Endothelial cell of umbilical vein (primary cell): ENCODE data around the gene DPH2. TPM values are rescaled to one million over a fixed set of nuclear protein-coding genes. Genes with fewer than 3 reads are reported as not detected.

ENCODE experiments used
- BruUV-seq: library from RNA; stranded (reverse); fragments of 400-500 nt; replicated peaks from 2 replicates; lab custom pipeline; 2021; lab: Mats Ljungman, UMichigan
- CTCF ChIA-PET: fragments of 300-600, 350-600 bp; sonication (Branson Sonifier 250); formaldehyde crosslinking; loops from one replicate; lab custom pipeline; 2021; ENCODE audit warnings: antibody characterized with exemption, inconsistent platforms; lab: Charles Lee
- POLR2A ChIA-PET: fragments of 300-600, 350-600 bp; sonication (Branson Sonifier 250); formaldehyde crosslinking; loops from one replicate; lab custom pipeline; 2021; ENCODE audit warnings: antibody characterized with exemption, inconsistent platforms; lab: Charles Lee
- DNase-seq: peaks from one replicate; pipeline ENCODE4 v3.0.0-alpha.2; 2011; ENCODE audit warnings: low read depth, low spot score
- FAIRE-seq: peaks from 2 replicates; lab custom pipeline; 2011; peaks lifted over from hg19 to GRCh38; lab: Jason Lieb, UNC
- H2AFZ ChIP-seq: 2 replicates; pipeline ENCODE4 v1.6.0; 2012; ENCODE audit warnings: low read depth, low read length, control low read depth, inconsistent platforms
- H3K27ac ChIP-seq: 2 replicates; pipeline ENCODE4 v1.5.1; 2011; ENCODE audit warnings: low read depth, mild to moderate bottlenecking, control low read depth, low read length, moderate library complexity; ENCODE audit not compliant: insufficient read depth
- H3K27me3 ChIP-seq, 2 experiments: 2 replicates each; pipeline versions ENCODE4 v1.6.0 to v1.6.1; 2011; ENCODE audit warnings: low read length in 2 of 2, mixed read lengths in 1 of 2; ENCODE audit not compliant: control insufficient read depth in 2 of 2, insufficient read depth in 2 of 2
- H3K36me3 ChIP-seq, 2 experiments: 2 replicates in 1 of 2; 3 replicates in 1 of 2; pipeline ENCODE4 v1.5.1; 2011; ENCODE audit warnings: low read length in 2 of 2, mild to moderate bottlenecking in 1 of 2, moderate library complexity in 1 of 2; ENCODE audit not compliant: control insufficient read depth in 2 of 2, insufficient read depth in 2 of 2; ENCODE audit errors: extremely low read depth in 1 of 2
- H3K4me1 ChIP-seq: 3 replicates; pipeline ENCODE4 v1.5.1; 2011; ENCODE audit warnings: mild to moderate bottlenecking, low read length; ENCODE audit not compliant: control insufficient read depth, insufficient read depth; ENCODE audit errors: extremely low read depth
- H3K4me2 ChIP-seq: 2 replicates; pipeline ENCODE4 v1.6.1; 2011; ENCODE audit warnings: low read length, control low read depth, mixed read lengths; ENCODE audit not compliant: insufficient read depth
- H3K4me3 ChIP-seq, 3 experiments: fragments of 200-600 bp in 1 of 3; sonication (generic), shearing (Covaris generic) in 1 of 3; replicated peaks in 1 of 3; 2 replicates each; pipeline ENCODE4 v1.5.1; 2011 to 2016; ENCODE audit warnings: control low read depth in 3 of 3, low read length in 3 of 3, mild to moderate bottlenecking in 2 of 3, inconsistent platforms in 1 of 3, low read depth in 1 of 3, moderate library complexity in 1 of 3; ENCODE audit not compliant: insufficient read depth in 1 of 3
- H3K79me2 ChIP-seq: 2 replicates; pipeline ENCODE4 v1.6.0; 2012; ENCODE audit warnings: low read length, inconsistent platforms; ENCODE audit not compliant: control insufficient read depth, insufficient read depth
- H3K9ac ChIP-seq: replicated peaks from 2 replicates; pipeline ENCODE3; 2011; ENCODE audit warnings: low read length, control low read depth; ENCODE audit not compliant: insufficient read depth; ENCODE audit errors: extremely low read depth
- H3K9me1 ChIP-seq: replicated peaks from 3 replicates; pipeline ENCODE4 v1.6.0; 2011; ENCODE audit warnings: mild to moderate bottlenecking, low read length; ENCODE audit not compliant: control insufficient read depth, insufficient read depth; ENCODE audit errors: extremely low read depth
- H3K9me3 ChIP-seq: replicated peaks from 2 replicates; pipeline ENCODE4 v1.5.1; 2012; ENCODE audit warnings: low read length, inconsistent platforms; ENCODE audit not compliant: control insufficient read depth, insufficient read depth
- H4K20me1 ChIP-seq: replicated peaks from 2 replicates; pipeline ENCODE3; 2011; ENCODE audit warnings: mild to moderate bottlenecking, low read length; ENCODE audit not compliant: control insufficient read depth, insufficient read depth; ENCODE audit errors: extremely low read depth
- EZH2 ChIP-seq: IDR thresholded peaks from 2 replicates; pipeline ENCODE4 v1.6.1; 2012; ENCODE audit warnings: borderline replicate concordance, low read depth, mild to moderate bottlenecking, moderate library complexity, low read length, inconsistent platforms; ENCODE audit not compliant: severe bottlenecking
- FOS ChIP-seq: IDR thresholded peaks from 2 replicates; pipeline ENCODE4 v1.6.1; 2011; ENCODE audit warnings: mild to moderate bottlenecking, low read length, moderate library complexity, borderline replicate concordance; ENCODE audit not compliant: insufficient read depth
- GATA2 ChIP-seq: IDR thresholded peaks from 2 replicates; pipeline ENCODE4 v1.7.0; 2011; ENCODE audit warnings: low read depth, mild to moderate bottlenecking, moderate library complexity, mixed read lengths, low read length; ENCODE audit not compliant: insufficient read length, insufficient read depth
- JUN ChIP-seq: IDR thresholded peaks from 2 replicates; pipeline ENCODE4 v1.6.1; 2011; ENCODE audit warnings: borderline replicate concordance, low read depth; ENCODE audit not compliant: insufficient read length, insufficient read depth
- MYC ChIP-seq: IDR thresholded peaks from one replicate; pipeline ENCODE4 v1.6.1; 2011; ENCODE audit warnings: mild to moderate bottlenecking, low read depth, low read length
- POLR2A ChIP-seq: IDR thresholded peaks from 2 replicates; pipeline ENCODE4 v1.6.1; 2012; ENCODE audit warnings: low read depth, mild to moderate bottlenecking, control low read depth, low read length
- POLR2AphosphoS5 ChIP-seq: IDR thresholded peaks from 2 replicates; pipeline ENCODE4 v1.6.1; 2012; ENCODE audit warnings: low read depth, mild to moderate bottlenecking, control low read depth, low read length, moderate library complexity; ENCODE audit not compliant: insufficient read depth
- dilution Hi-C: fragments of 300-500 bp; cut with MboI; formaldehyde crosslinking; loops from one replicate; pipeline ENCODE4 v1.15.0; 2019; ENCODE audit warnings: low sequenced_read_pairs; ENCODE audit not compliant: extremely low pct_ligation_motif_present
- intact Hi-C: fragments of 100-400 bp; cut with micrococcal nuclease; formaldehyde crosslinking; loops from one replicate; pipeline ENCODE4 v1.10.0; 2022
- polyA plus RNA-seq, 4 experiments: library from polyadenylated mRNA; depleted of rRNA in 3 of 4; stranded (reverse) in 3 of 4; unstranded in 1 of 4; fragments of >200 nt; gene quantifications; 2 replicates each; pipeline versions ENCODE4 v1.2.1 to v1.2.3, GENCODE V29; 2011 to 2012; ENCODE audit warnings: missing spikeins in 1 of 4
- total RNA-seq: library from RNA; stranded (reverse); gene quantifications from 2 replicates; pipeline ENCODE4 v1.2.3, GENCODE V29; 2021
- TF ChIP-seq, protein P1 (sequence below), 2 donors: IDR thresholded peaks; 1 replicate in 1 of 2; 2 replicates in 1 of 2; pipeline ENCODE4 v1.5.1; 2011; ENCODE audit warnings: low read length in 2 of 2, mild to moderate bottlenecking in 2 of 2, moderate library complexity in 2 of 2, control low read depth in 1 of 2, inconsistent platforms in 1 of 2, low read depth in 1 of 2; ENCODE audit not compliant: insufficient read depth in 1 of 2; ENCODE audit errors: extremely low read depth in 1 of 2
- TF ChIP-seq, protein P2 (sequence below): IDR thresholded peaks from 2 replicates; pipeline ENCODE4 v1.6.1; 2011; ENCODE audit not compliant: insufficient read depth, insufficient read length

DPH2 gene
- total and polyA plus RNA-seq, 2 donors (not counting 3 experiments of a cell fraction or from before 2014, with no cell fraction given), result 28.1 to 59.1 TPM

DNA sequence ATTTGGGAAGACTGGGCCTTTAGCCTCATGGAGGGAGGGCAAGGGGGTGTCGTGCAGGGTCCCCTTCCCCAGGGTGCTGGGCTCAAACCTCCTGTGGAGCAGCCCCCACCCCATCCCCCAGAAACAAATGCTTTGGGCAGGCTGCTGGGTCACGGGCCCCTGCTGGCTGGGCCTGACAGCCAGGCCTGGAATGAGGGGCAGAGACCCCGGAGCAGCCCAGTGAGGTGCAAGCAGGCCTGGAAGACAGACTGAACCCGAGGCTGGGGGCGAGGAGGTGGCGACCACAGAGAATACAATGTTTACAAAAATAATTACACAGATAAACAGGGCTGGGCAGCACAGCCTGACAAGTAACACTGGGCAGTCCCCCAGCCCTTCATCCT is 26.9 kb downstream of the DPH2 start:
- Histone ChIP-seq H3K4me3 (no peak overlapping the region), H3K4me2 (no peak overlapping the region), H3K9me3 (no peaks in the 10 kb centered on the region), H3K9ac (no peak overlapping the region), H4K20me1 (no peaks in the 10 kb centered on the region), H3K9me1 (no peaks in the 10 kb centered on the region), H3K27me3 (no peaks in the 10 kb centered on the region), H3K36me3 (no peaks in the 10 kb centered on the region), H3K27ac (no peak overlapping the region), H3K4me1 (peaks cover 4% of the 10 kb centered on the region), H3K79me2 (no peaks in the 10 kb centered on the region), H2AFZ (no peak overlapping the region)
- dilution Hi-C loops (no loop called here), intact Hi-C loops (no loop called here)
- no peak for FAIRE-seq
- no TSS peak for BruUV-seq
- CTCF ChIA-PET, result interaction anchor here (0.6 to 1.9 kb wide), 2 partner anchors 51 to 1231 kb away, joined by 3 to 4 read pairs; no protein-coding TSS in a partner anchor
- DNase-seq, result no peak
- POLR2A ChIA-PET, result no interaction called here
- TF ChIP-seq GATA2, result no peak
- no peak for TF ChIP-seq MYC
- no peak for TF ChIP-seq JUN
- TF ChIP-seq FOS, result no peak

DNA sequence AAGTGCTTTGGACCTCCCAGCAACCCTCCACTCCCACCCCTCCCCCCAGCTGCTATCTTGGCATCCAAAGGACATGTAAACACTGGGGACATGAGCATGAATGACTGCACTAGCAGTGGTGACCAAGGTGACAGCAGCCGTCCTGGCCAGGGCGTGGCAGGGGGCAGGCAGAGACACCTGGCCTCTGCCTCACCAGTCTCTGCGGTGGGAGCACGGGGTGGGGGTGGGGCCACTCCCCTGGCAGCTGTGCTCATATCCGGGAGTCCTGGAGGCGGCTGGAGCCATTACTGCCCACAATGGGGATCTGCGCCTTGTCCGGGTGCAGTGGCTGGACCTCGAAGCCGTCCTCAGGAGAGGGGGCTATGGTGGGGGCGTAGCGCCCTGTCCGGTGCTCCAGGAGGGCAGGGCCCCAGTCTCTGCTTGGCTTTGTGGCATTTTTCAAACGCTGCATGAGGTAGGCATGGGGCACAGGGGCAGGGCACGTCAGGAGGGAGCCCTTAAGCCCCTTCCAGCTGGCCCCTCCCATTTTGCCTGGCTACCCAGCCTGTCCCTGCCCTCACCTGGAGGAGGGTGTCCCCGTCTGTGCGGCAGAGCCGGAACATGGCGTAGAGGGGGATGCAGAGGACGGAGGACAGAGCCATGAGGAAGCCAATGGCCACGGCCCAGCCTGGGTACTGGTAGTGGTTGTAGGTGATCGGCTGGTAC is 27.6 kb downstream of the DPH2 start:
- no peak for DNase-seq
- Histone ChIP-seq H3K4me3 (no peak overlapping the region), H3K9ac (no peak overlapping the region), H3K36me3 (no peaks in the 10 kb centered on the region), H3K4me1 (peaks cover under 1% of the 10 kb centered on the region), H3K9me1 (no peaks in the 10 kb centered on the region), H4K20me1 (no peaks in the 10 kb centered on the region), H3K9me3 (no peaks in the 10 kb centered on the region), H2AFZ (no peak overlapping the region), H3K27me3 (no peaks in the 10 kb centered on the region), H3K27ac (no peak overlapping the region), H3K4me2 (no peak overlapping the region), H3K79me2 (no peaks in the 10 kb centered on the region)
- no peak for FAIRE-seq
- BruUV-seq, result no TSS peak
- ChIA-PET POLR2A (no interaction called here), CTCF (no interaction called here)
- dilution Hi-C loops, result no loop called here
- intact Hi-C loops, result no loop called here
- no peak for TF ChIP-seq FOS
- TF ChIP-seq MYC, result no peak
- no peak for TF ChIP-seq JUN
- TF ChIP-seq GATA2, result no peak
- TF ChIP-seq POLR2A, result no peak
- TF ChIP-seq, protein P1, sequence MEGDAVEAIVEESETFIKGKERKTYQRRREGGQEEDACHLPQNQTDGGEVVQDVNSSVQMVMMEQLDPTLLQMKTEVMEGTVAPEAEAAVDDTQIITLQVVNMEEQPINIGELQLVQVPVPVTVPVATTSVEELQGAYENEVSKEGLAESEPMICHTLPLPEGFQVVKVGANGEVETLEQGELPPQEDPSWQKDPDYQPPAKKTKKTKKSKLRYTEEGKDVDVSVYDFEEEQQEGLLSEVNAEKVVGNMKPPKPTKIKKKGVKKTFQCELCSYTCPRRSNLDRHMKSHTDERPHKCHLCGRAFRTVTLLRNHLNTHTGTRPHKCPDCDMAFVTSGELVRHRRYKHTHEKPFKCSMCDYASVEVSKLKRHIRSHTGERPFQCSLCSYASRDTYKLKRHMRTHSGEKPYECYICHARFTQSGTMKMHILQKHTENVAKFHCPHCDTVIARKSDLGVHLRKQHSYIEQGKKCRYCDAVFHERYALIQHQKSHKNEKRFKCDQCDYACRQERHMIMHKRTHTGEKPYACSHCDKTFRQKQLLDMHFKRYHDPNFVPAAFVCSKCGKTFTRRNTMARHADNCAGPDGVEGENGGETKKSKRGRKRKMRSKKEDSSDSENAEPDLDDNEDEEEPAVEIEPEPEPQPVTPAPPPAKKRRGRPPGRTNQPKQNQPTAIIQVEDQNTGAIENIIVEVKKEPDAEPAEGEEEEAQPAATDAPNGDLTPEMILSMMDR (IDR thresholded peaks at IDR 0.05; ENCODE audit: extremely low read depth in 1 of 2, insufficient read depth in 1 of 2, low read depth in 1 of 2, low read length in 2 of 2), result no peak
- TF ChIP-seq, protein P2, sequence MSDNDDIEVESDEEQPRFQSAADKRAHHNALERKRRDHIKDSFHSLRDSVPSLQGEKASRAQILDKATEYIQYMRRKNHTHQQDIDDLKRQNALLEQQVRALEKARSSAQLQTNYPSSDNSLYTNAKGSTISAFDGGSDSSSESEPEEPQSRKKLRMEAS, result no peak
- no peak for TF ChIP-seq EZH2
- TF ChIP-seq POLR2AphosphoS5, result no peak
